GM12891 (cell line): Measurements from ENCODE around the gene E2F3.

Source experiments
- POLR2A ChIP-seq: IDR thresholded peaks from 2 replicates; pipeline ENCODE4 v1.6.1; 2011; ENCODE audit warnings: low read depth, low read length, control low read depth
- POLR2AphosphoS5 ChIP-seq: IDR thresholded peaks from 2 replicates; pipeline ENCODE4 v1.6.1; 2011; ENCODE audit warnings: low read depth, low read length, control low read depth
- POU2F2 ChIP-seq: IDR thresholded peaks from 2 replicates; pipeline ENCODE4 v1.6.1; 2011; ENCODE audit warnings: low read depth, mild to moderate bottlenecking, control low read depth, low read length, moderate library complexity
- SPI1 ChIP-seq: IDR thresholded peaks from 2 replicates; pipeline ENCODE4 v1.6.1; 2011; ENCODE audit warnings: low read depth, low read length, control low read depth
- TAF1 ChIP-seq: IDR thresholded peaks from 2 replicates; pipeline ENCODE4 v1.6.1; 2011; ENCODE audit warnings: low read depth, low read length, control low read depth

- TF ChIP-seq TAF1 (no peak), POLR2AphosphoS5 (no peak), POLR2A (no peak), POU2F2 (no peak), SPI1 (no peak)
Measured at GRCh38 chr6:20362623-20363022, 39.1 kb upstream of the E2F3 start.
